OCI-M2 (cell line): ENCODE results near the gene TLR8.

ENCODE experiments used
- DNase-seq: peaks from one replicate; lab custom pipeline; 2025; ENCODE audit not compliant: unreplicated experiment; lab: John Stamatoyannopoulos, UW

Gene TLR8

GRCh38 chrX:12965131-12965940 is 58.9 kb downstream of the TLR8 start:
- DNase-seq, result no peak

- no peak for DNase-seq
Observed at GRCh38 chrX:12966151-12966550, 59.7 kb downstream of the TLR8 start.

- DNase-seq, result no peak
Observed at GRCh38 chrX:12967711-12968465, 61.5 kb downstream of the TLR8 start.

DNA sequence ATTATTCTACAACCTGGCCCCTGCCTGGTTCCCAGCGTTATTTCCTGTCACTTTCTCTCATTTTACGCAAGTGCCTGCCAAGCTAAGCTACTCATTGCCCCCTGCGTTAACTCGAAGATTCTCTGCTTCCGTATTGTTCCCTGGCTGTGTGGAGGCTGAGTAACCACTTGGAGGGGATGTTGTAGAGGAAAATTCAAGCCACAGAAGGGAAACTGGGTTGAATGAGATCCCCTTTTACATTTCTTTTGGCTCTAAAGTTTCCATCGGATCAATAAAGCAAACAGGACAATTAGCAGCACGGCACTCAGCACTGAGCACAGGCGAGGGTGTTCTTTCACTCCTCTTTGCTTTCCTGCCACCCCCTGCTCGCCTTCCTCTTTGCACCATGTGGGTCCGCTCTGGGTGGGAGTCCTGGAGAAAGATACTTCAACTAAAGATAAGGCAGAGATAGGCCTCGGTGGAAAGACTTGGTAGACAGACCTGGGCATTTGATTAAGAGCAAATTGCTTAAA is 64.3 kb downstream of the TLR8 start:
- DNase-seq, result no peak

GRCh38 chrX:12971282-12972003 is 65.0 kb downstream of the TLR8 start:
- no peak for DNase-seq

GRCh38 chrX:12972243-12972642 is 65.8 kb downstream of the TLR8 start:
- no peak for DNase-seq
